Dermis microvascular lymphatic vessel endothelial cell (primary cell): Measurements from ENCODE around the gene RNF167. TPM values are rescaled to one million over a fixed set of nuclear protein-coding genes. Genes with fewer than 3 reads are reported as not detected.
"Not testable (repeated sequence)": the region's sequence is repeated elsewhere in the genome, so short reads cannot be mapped to it uniquely, and the experiment has no call there.

Experiments
- DNase-seq, 2 donors: peaks; one replicate each; pipeline versions ENCODE4 v3.0.0 to v3.0.0-alpha.2; 2010; ENCODE audit warnings: low read depth in 2 of 2
- total RNA-seq: library from RNA; depleted of rRNA; stranded (reverse); fragments of >200 nt; gene quantifications from 2 replicates; pipeline ENCODE4 v1.2.1, GENCODE V29; 2014

RNF167 gene
- total RNA-seq, 1 donor from 2014 or later: 12.5 TPM

GRCh38 chr17:4902540-4902939 is 37.5 kb upstream of the RNF167 start:
- DNase-seq: no peak

- DNase-seq: peak; percentile 76 to 87
These were observed 36.8 kb upstream of the RNF167 start, which contains the start of gene CHRNE for GRCh38 chr17:4903051-4903818. TSS of gene CHRNE (minus strand) at chr17:4903098. CDS start at chr17:4903063, 35 bp downstream.

- not testable (repeated sequence) for DNase-seq
These were observed 33.4 kb upstream of the RNF167 start for GRCh38 chr17:4906642-4907041.

GRCh38 chr17:4908301-4908700 is 31.8 kb upstream of the RNF167 start:
- DNase-seq: no peak

- peak; percentile 87 to 94 for DNase-seq
These were observed 31.2 kb upstream of the RNF167 start for GRCh38 chr17:4908711-4909496.

- no peak for DNase-seq
These were observed 26.1 kb upstream of the RNF167 start for GRCh38 chr17:4913994-4914393.

- not testable (repeated sequence) for DNase-seq
These were observed 25.5 kb upstream of the RNF167 start for GRCh38 chr17:4914551-4914950.

- DNase-seq: no peak
These were observed 20.5 kb upstream of the RNF167 start for GRCh38 chr17:4919511-4920047.

GRCh38 chr17:4920351-4921048 is 19.6 kb upstream of the RNF167 start:
- DNase-seq: no peak

GRCh38 chr17:4921320-4921719 is 18.7 kb upstream of the RNF167 start:
- DNase-seq: no peak

GRCh38 chr17:4926577-4927335 is 13.3 kb upstream of the RNF167 start:
- not testable (repeated sequence) for DNase-seq

GRCh38 chr17:4928881-4929280 is 11.2 kb upstream of the RNF167 start:
- no peak for DNase-seq

- DNase-seq: no peak
These were observed 8.1 kb upstream of the RNF167 start, which contains the start of gene GP1BA for GRCh38 chr17:4931963-4932362. TSS of gene GP1BA (plus strand) at chr17:4932277. CDS start at chr17:4932605, 328 bp downstream.

GRCh38 chr17:4932756-4933155 is 7.3 kb upstream of the RNF167 start:
- no peak for DNase-seq

GRCh38 chr17:4933646-4934045 is 6.4 kb upstream of the RNF167 start:
- DNase-seq: no peak

GRCh38 chr17:4934173-4934979 is 5.7 kb upstream of the RNF167 start:
- peak in 1 of 2 donors; percentile 36 for DNase-seq

- DNase-seq: no peak
These were observed 4.4 kb upstream of the RNF167 start for GRCh38 chr17:4935650-4936049.

GRCh38 chr17:4936436-4936835 is 3.6 kb upstream of the RNF167 start:
- no peak for DNase-seq

- DNase-seq: no peak
These were observed 2.5 kb upstream of the RNF167 start for GRCh38 chr17:4937553-4937952.

- no peak for DNase-seq
These were observed 2.0 kb upstream of the RNF167 start for GRCh38 chr17:4938069-4938491.
